HG02852 (cell line): ENCODE measurements around the gene ZNF488.

Experiments
- ATAC-seq: cut with Tn5 transposase; IDR thresholded peaks from one replicate; pipeline ENCODE4 v1.9.1; 2021; ENCODE audit warnings: mild to moderate bottlenecking, moderate library complexity; ENCODE audit not compliant: unreplicated experiment

ZNF488 gene

DNA sequence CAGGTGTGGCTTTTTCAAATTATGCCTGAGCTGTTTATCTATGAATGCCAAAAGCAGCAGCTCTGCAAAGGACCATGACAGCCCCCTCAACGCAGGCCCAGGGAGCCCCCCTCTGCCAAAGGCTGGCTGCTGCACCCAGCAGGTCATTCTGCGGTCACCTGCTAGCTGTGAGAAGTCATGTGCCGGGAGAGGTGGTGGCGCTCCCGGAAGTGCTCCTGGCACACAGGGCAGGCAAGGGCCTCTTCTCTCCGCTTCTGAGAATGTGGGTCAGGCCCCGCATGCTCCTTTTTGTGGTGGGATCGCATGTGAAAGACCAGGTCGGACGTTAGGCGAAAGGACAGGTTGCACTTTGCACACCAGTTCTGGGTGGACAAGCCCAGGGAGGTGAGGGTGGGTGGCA, 16.4 kb downstream of the ZNF488 start:
- no peak for ATAC-seq

DNA sequence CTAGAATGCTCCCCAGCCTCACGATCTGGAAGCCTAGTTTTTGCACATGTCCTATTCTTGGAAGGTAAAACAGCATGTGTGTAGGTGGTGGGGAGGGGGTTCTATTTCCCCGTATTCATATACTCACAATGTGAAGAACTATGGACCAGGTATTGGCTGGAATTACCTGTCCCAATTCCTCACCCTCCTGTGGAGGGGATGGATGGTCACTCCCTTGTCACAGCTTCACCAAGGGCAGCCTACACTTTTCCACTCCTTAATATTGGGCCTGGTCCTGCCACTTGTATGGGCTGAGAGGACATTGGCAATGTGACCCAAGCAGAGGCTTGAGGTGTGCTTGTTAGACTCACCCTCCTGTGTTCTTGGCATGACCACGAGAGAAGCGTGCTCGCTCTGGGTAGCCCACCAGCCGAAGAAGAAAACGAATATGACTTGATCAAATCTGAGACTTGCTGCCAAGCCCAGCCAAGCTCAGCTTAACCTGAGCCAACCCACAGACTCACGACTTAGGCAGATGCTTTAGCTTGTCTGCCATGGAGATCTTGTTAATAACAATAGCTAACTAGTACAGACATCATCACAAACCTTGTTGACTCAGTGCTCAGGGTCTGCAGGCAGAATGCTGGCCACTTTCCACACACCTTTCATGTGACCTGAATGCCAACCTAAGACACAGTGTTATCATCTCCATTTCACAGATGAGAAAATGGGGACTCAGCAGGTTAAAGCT, 17.2 kb downstream of the ZNF488 start:
- ATAC-seq = no peak

DNA sequence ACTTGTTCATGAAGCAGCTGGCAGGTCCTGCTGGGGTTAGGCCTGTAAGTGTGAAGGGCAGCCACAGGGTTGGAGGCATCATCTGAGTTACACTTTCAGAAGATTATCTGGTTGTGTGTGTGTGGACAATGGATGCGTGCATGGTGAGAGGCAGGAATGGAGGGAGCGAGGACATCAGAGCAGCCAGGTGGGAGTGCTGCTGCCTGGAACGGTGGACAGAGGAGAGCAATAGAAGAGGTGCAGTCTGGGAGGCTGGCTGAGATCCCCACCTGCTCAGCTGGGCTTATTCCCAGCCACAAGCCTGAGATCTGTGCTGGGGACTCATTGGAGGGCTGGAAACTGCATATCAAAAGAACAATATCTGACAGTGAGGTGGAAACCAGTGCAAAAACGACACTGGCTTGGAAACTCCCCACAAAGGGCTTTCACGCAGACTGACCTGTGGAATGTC, 17.9 kb downstream of the ZNF488 start:
- ATAC-seq = no peak

DNA sequence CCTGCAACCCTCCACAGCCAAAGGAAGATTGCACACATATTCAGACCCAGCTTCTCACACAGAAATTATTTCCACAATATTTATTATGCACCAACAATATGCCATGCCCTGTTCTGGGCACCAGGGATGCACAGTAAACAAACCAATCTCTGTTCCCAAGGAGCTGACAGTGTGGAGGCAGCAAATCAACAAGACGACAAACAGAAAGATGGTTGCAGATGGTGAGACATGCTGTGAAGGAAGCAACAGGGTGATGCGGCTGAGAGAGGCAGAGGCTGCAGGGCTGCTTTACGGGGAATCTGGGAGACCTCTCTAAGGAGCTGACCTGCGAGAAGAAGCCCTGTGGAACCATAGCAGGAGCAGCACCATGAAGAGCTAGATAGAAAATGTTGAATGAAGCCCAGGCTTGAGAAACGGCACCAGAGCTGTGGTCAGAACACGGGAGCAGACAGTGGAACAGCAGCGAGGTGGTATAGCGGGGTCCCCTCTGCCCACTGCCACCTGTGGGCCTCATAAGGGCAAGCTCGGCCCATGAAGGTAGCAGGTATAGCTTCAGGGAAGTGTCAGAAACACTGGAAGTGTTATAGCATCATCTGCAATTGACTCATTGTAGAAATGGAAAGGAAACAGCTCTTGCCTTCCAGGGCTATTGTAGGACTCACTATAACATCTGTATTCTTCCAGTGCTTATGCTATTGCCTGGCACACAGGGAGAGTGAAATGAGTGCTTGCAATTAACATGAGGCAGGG, 18.5 kb downstream of the ZNF488 start:
- ATAC-seq = no peak

DNA sequence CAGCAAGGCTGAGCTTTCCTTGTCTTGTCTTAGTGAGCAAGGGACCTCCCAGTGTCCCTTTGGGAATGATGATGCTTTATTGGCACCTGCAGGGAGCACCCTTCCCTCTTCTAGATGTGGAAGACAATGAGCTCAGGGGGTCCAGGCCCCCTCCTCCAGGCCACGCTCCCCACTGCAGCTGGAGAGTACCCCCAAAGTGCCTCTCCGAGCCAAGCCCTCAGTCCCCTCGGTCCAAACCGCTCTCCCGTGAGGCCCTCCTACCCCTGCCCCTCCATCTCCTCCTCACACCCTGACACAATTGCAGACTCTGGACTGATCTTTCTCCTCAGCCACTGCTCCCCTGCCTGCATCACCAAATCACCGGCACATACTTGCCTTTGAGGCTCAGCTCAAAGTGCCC, 19.2 kb downstream of the ZNF488 start:
- no peak for ATAC-seq

DNA sequence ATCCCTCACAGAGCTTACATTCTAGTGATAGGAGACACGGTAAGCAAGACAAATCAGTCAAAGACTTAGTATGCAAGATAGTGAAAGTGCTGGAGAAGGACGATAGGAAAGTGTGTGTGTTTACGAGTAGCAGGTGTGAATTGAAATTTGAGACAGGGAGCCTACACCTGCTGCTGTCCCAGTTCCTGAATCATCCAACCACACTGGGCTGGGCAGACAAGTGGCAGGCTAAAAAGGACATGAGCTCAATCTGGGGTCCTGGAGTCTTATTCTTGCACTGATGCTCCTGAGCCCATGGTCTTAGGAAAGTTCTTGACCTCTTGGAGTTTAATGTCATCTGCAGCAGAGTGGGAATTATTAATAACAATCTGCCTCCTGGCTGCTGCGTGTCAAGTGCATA, 19.7 kb downstream of the ZNF488 start:
- no peak for ATAC-seq

DNA sequence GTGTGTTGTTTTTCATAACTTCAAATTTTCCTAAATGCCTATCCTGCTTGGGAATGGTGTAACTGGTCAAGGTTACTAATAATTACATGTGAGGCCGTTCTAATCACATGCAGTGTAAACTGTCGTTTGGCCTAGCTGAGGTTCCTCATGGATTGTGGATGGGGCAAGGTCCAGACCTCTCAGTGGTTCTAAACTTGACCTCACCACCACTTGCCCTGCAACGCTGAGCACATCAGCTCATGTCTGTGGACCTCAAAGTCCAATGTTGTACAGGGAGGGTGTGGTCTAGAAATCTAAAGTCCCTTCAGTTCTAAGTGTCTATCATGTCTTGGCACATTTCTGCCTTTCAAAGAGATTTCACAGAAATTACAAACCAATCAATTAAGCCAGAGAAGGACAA, 20.3 kb downstream of the ZNF488 start:
- ATAC-seq = no peak

DNA sequence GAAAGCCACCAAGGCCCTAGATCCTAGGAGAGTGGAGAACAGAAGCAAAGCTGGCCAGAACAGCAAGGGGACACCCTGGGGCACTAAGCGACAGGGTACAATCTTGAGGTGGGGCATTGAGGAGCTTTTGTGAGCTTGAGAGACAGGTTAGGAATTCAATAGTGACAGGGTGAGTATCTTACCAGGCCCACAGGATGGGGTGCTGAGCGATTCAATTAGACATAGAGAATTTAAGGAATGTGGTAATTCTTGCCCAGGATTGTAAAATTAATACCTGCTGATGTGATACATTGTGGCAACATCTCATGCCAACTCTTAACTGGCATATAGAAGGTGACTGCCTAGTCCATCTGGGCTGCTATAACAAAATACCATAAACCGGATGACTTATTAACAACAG, 21.9 kb downstream of the ZNF488 start:
- no peak for ATAC-seq

DNA sequence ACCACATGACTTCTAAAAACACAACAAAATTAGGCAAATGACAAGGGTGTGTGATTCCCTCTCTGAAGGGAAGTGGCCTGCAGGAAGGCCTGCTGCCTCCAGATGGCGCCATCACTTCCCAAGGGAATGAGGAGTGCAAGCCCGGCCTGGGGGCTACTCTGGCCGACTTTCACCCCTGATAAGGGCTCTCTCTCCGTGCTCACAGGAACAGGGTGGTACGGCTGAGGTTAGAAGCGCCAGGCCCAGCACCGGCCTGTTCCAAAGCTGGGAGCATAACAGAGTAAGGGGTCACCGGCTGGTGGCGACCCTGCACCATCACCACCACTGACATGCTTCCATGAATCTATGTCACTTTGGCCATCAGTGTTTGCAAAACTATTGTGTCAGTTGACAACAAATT, 22.8 kb downstream of the ZNF488 start:
- ATAC-seq = no peak

DNA sequence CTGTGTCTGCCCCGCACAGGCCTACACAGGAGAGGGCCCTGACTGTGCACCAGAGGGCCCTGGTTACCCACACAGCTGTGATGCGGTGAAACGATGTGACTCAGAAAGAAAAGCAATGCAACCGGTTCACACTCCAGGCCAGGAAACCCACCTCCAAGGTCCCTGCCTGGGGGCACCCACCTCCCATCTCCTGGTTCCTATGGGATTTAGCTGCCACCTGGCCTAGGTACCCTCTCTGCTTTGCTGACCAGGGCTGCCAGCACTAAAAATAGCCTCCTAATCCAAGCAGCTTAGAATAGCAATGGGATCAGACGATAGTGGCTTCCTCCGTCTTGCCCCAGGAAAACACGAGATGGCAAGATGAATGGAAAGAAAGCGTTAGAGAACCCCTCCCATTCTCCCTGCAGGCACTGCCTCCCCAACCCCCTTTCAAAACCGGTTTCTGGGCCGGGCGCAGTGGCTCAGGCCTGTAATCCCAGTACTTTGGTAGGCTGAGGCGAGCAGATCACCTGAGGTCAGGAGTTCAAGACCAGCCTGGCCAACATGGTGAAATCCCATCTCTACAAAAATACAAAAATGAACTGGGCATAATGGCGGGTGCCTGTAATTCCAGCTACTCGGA, 23.6 kb downstream of the ZNF488 start:
- ATAC-seq = no peak

DNA sequence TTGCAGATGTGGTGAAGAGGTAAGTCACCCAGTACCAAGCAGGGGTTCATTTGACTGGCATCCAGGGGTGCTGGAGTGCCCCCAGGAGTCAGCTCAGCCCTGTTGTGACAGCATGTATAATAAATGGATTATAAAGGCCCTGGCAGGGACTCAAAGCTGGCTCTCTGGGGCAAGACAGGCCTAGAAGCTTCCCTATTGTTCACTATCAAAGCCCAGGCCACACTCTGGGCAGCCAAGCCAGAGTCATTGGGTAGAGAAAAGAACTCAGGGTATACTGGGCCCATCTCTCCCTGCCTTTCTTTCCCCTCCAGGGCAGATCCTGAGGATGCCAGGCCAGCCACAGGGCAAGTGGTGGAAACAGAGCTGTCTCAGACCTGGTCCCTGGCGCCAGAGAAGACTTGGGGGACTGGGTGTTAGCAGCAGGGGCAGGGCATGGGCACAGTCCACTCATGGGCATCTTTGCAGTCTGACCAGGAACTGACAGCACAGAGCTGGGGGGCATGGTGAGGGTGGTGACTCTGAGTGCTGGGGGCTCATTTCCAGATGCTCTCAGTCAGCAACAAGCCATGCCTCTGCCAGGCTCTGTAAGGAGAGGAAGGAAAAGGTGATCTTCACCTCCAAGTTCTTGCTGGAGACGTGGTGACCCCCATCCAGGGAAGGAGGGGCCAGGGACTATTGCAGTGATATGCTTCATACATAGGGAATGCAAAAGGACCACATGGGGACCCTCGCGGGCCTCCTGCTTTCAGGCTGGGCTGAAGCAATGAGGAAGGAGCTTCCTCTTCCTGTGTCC, 24.3 kb downstream of the ZNF488 start:
- ATAC-seq = no peak

DNA sequence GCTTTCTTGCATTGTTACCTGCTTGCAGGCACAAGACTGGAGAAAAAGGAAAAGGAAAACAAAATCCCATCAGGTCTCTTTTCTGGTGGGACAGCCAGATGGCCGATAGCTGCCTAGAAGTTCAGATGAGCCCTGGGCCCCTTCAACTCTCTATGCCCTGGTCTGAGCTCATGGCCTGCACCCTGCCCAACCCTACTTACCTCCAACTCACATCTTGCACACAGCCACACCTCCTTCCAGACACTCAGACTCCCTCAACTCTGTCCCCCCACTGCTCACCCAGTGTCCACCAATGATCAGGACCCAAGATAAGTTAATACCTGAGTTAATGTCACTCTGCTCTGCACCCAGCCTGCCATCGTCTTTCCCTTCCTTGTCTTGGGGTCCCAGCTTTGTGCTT, 25.0 kb downstream of the ZNF488 start:
- ATAC-seq = no peak

DNA sequence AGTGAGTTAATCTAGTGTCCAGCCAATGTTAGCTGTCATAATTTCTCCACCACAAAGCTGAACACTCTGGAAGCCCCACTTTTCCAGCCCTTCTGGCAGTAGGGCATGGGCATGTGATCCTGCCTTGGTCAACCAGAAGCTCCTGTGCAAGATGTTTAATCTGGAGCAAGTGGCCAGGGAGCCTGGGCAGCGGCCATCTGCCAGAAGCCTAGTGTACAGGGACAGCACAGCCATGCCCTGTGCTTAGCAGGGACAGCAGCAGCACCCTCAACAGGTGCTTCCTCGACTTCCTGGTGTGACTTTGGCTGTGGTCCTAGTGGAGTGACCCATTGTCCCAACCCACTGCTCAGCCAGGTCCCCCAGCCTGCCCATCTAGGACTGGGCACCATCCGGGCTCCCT, 25.6 kb downstream of the ZNF488 start:
- no peak for ATAC-seq

DNA sequence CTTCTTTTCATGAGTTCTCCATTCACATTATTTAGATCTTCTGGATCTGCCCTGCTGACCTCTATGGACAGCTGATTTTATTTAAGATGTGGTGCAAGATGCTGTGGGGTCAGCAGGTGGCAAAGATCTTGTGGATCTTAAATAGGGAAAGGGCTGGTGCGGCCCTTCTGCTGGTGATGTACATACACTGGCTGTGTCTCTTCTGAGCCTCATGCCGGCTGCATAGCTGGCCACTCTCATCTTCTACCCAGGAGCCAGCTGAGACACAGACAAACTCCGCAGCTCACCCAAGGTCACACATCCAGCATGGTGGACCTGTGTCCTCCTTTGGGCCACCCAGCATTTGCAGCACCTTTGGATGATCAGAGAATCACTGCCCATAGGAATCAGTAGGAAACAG, 26.2 kb downstream of the ZNF488 start:
- no peak for ATAC-seq

DNA sequence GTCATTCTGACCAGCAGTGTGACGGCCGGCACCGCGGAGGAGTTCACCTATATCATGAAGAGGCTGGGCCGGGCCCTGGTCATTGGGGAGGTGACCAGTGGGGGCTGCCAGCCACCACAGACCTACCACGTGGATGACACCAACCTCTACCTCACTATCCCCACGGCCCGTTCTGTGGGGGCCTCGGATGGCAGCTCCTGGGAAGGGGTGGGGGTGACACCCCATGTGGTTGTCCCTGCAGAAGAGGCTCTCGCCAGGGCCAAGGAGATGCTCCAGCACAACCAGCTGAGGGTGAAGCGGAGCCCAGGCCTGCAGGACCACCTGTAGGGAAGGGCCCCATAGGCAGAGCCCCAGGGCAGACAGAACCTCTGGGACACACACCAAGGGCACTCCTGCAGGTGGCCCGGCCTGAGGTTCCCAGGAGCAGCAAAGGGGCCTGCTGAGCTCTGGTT, 26.9 kb downstream of the ZNF488 start:
- ATAC-seq = no peak

DNA sequence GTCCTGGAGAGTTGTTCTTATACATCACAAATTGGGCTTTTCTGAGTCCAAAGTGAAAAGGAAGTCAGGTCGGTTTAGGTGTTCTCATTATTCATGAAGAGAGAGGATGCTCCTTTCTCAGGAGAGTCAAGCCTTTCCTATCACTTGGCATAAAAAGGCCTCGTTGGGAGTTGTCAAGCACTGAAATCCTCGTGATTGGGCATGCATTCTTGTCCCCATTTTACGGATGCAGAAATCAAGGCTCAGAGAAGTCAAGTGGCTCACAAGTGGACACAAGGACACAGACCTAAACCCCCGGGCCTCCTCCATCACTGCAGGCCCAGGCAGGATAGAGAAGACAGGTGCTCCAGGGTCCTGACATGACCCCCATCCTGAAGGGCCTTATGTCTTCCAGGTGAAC, 27.4 kb downstream of the ZNF488 start:
- ATAC-seq = no peak

DNA sequence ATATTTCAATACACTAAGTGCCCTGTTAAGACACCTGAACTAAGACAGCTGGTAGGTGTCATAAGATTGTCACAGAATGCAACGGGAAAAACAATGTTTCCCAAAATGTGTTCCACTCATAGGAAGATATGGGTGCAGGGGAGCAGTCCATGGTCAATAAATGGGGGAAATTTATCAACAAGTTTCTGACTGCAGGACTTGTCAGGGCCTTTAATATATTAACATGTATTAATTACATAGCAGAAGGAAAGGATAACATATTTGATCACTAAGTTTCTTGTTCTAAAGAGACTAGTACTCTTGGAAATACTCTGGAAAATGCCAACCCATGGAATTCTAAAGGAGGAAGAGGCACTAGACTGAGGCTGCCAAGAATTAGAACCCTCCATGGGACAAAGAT, 29.2 kb downstream of the ZNF488 start:
- no peak for ATAC-seq

DNA sequence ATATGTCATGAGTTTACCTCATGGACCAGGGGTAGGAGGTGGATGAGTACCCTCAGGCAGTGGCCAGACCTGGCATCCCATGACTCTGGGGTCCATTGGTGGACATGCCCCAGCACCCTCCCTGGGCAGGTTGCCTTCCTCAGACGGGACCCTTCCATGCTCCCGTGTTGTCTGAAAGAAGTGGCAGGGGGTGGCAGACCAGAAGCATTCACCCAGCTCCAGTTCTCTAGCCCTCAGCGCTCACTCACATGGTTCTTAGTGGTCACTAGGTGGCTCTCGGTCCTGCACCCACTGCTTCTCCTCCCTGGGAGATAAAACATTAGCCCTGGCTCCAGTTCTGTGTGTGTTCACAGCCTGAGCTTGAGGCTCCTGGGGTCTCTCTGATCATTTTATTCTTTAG, 29.9 kb downstream of the ZNF488 start:
- no peak for ATAC-seq

DNA sequence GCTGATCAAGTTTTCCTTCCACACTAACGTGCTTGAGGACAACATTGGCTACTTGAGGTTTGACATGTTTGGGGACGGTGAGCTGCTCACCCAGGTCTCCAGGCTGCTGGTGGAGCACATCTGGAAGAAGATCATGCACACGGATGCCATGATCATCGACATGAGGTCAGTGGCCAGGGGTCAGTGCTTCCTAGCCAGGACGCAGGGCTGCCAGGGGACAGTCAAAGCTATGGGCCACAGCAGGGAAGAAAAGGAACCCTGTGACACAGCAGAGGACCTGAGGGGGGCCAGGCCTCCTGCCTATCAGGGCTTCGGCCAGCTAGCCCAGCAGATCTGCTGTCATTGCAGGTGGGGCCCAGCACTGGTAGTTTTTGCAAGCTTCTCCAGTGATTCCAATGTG, 30.7 kb downstream of the ZNF488 start:
- ATAC-seq = no peak

DNA sequence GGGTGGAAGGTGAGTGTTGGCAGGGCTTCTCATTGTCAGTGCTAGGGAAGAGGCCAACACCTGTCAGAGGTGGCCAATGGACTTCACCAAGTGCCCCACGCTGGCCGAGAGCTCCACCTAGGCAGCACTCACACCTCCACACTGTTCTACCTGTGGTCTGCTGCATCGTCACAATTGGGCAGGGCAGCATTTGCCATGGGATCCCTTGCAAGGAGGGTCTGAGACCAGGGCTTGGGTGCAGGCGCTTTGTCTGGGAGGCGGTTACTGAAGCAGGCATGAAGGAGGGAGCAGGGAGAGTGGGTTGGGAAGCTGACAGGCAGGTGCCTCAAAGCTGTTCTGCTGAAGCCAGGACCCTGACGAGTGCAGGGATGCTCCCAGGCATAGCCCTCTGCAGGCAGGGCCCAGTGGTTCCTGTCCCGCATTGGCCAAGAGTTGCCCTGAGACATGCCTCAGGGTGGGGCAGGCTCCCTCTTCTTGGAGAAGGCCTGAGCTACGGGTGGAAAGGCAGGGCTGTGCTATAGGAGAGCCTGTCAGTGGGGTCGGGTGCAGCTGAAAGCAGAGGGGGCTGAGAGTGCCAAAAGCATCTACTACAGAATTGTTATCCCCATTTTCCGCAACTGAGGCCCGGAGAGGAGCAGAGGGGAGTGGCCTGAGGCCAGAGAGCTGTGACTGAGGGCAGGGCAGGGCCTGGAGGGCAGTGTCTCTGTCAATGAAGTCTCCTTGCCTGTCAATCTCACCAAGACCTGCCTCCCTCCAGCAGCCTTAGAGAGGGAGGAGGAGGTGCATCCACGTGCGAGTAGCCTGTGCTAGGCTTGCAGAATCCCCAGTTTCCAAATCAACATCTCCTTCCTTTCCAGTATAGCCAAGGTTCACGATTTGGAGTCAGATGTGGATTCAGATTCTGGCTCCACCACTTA, 31.9 kb downstream of the ZNF488 start:
- no peak for ATAC-seq
